ENCODE data around the gene HS3ST3B1.

Gene HS3ST3B1

GRCh38 chr17:14354807-14355206 is 53.9 kb downstream of the HS3ST3B1 start:
- no peak for DNase-seq (ENCODE audit: low spot score)

DNA sequence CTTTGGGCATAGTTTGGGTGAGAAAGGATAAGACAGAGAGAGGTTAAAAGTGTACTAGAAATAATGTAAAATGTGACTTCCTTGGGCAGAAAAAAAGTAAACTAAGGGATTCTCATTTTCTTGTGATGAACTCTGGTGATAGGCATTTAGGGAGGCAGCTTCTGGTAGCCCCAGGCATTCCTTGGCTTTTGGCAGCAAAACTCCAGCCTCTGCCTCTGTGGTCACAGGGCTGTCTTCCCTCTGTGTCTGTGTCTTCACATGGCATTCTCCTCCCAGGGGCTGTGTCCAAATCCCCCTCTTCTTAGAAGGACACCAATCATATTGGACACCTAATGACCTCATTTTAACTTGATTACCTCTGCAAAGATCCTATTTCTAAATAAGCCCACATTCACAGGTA is 54.7 kb downstream of the HS3ST3B1 start:
- no peak for DNase-seq (ENCODE audit: low spot score)

- DNase-seq (ENCODE audit: low spot score): peak; percentile 43
These were observed 58.5 kb downstream of the HS3ST3B1 start for GRCh38 chr17:14359163-14360020.

DNA sequence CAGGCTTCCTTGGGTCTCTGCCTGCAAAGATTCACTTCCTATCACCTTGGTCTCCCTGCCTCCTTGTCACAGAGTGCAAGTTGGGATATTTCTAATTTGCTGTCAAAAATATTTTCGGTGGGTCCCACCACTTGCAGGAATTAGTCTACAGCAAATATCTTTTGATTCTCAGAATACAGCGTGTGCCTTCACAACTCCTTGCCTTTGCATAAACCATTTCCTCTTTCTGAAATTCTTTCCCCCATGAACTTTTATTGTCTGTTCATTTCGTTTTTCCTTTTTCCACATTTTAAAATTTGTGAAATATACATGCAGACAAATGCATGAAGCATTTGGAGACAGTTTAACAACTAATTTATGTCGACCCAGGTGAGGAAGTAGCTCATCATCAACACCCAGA is 60.0 kb downstream of the HS3ST3B1 start:
- DNase-seq (ENCODE audit: low spot score): no peak

GRCh38 chr17:14361470-14361869 is 60.6 kb downstream of the HS3ST3B1 start:
- DNase-seq (ENCODE audit: low spot score): no peak

- no peak for DNase-seq (ENCODE audit: low spot score)
These were observed 61.1 kb downstream of the HS3ST3B1 start for GRCh38 chr17:14361945-14362508.

DNA sequence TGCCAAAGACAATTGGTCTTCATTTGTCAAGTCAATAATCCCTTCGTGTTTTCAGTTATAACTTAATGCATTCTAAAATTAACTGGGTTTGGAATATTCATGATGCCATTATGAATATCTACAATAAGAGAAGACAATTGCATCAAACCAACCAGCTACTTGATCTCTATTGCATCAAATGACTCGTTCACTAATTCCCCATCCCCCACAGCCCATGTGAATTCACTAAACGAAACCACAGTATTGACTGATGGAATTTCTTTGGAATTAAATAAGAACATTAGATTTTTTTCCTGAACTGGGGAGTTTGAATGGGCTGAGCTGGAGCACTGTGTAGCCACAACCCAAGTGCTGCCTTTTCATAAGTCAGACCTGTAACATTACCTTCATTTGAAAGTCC is 65.3 kb downstream of the HS3ST3B1 start:
- no peak for DNase-seq (ENCODE audit: low spot score)

DNA sequence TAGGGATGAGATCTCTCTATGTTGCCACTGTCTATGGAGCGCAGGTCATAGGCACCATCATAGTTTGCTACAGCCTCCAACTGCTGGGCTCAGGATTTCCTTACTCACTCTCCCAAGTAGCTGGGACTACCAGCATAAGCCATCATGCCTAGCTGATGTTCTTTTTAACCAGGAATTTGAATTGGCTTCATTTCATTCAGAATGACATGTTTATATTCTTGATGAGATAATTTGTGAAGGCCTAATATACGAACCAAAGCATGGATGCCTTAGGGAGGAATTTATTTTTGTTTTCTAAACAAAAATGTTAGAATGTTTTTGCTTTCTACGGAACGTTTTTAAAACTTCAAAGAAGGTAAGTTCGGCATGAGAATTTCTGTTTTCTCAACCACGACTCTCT is 71.6 kb downstream of the HS3ST3B1 start:
- no peak for DNase-seq (ENCODE audit: low spot score)

GRCh38 chr17:14372905-14373613 is 72.2 kb downstream of the HS3ST3B1 start:
- DNase-seq (ENCODE audit: low spot score): no peak

GRCh38 chr17:14373614-14374259 is 72.9 kb downstream of the HS3ST3B1 start:
- no peak for DNase-seq (ENCODE audit: low spot score)

GRCh38 chr17:14374268-14374667 is 73.4 kb downstream of the HS3ST3B1 start:
- DNase-seq (ENCODE audit: low spot score): no peak

DNA sequence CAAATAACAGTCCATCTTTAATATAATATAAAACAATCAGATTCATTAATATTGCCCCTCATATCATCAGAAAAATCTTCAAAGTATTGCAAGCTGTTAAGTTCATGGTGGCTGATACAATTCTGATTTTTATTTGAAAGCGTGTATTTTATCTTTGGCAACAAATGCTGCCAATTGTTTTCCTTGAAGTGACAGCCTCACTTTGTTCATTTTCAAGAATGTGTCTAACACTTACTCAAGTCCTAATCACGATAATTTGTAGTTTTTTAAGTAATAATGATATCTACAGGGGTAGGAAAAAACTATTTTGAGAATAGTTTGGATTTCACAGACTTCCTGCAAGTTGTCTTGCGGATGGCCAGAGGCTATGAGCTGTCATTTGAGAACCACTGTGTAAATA is 75.8 kb downstream of the HS3ST3B1 start:
- no peak for DNase-seq (ENCODE audit: low spot score)

GRCh38 chr17:14381606-14382005 is 80.7 kb downstream of the HS3ST3B1 start:
- no peak for DNase-seq (ENCODE audit: low spot score)

DNA sequence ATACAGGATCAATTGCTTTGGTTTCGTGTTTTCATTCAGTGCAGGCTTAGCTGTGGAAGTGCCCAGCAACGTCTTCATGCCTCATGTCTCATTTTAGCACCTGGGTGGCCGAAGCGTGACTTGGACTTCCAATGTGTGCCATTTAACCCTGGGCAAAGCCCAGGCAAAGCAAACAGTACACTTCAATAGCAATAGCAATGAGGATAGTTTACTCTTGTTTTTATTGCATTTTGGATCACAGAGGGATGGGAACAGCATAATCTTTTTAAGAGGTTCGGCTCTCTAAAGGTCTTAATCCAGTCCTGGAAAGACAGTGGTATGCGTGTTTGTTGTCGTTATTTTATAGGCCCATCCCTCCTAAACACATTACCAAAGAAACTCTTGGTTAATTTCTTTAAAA is 86.2 kb downstream of the HS3ST3B1 start:
- DNase-seq (ENCODE audit: low spot score): no peak

DNA sequence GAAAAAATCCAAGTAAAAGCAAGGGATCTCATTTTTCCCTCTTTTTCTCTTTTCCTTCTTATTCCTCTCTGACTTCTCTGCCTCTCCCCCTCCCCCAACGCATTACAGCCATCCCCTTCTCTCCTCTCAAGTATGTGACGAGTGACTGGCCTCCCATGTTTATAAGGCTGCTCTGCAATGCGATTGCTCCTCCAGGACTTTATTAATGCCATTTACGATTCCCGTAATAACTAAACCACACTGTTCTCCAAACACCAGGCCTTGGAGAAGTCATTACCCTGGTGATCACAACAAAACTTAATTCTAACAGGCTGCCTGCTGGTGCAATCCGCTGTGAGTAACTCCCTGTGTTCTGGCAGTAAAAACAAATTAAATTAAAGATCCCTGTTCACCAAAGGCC is 88.8 kb downstream of the HS3ST3B1 start:
- no peak for DNase-seq (ENCODE audit: low spot score)

DNA sequence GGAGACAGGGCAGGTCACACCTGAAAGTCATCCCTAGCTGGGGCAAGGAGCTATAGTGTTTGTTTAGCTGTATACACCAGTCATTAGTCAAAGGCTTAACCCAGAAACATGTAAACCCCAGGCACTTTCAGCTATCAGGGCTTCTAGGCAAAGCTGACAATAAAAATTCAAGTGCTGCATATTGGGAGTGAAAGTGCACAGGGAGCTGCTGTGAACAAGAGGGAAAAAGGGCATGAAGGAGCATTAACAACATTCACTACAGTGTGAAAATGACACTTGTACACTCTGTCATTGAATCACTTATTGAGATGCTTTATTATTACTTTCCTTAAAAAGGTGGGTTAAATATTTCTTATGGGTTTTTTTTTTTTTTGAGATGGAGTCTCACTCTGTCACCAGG is 92.8 kb downstream of the HS3ST3B1 start:
- no peak for DNase-seq (ENCODE audit: low spot score)

- DNase-seq (ENCODE audit: low spot score): no peak
These were observed 94.4 kb downstream of the HS3ST3B1 start for GRCh38 chr17:14395255-14395654.

DNA sequence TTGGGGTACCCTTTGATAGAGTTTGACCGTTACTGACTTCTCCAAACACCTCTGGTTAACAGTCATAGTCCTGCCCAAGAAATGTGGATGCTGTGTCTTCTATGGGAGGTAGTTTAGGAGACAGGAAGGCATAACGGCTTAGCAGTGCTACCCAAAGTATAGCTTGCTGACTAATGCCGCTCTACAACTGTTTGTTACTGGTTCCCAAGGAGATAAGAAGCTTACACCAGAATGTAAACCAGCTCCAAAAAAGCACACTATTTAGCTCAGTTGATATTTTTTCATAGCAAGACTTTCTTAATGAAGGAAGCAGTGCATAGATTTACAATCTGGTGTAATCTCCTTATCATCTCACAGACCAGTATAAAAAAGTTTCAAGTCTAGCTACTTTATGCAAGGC is 95.7 kb downstream of the HS3ST3B1 start:
- DNase-seq (ENCODE audit: low spot score): peak; percentile 10

- no peak for DNase-seq (ENCODE audit: low spot score)
These were observed 97.9 kb downstream of the HS3ST3B1 start for GRCh38 chr17:14398766-14399165.

Data from Ammon's horn (tissue), 1 donor.